A549 treated with AZD9567 at 1 μM for 4 hours (cell line): ENCODE measurements around the gene KLK4. TPM values are rescaled to one million over a fixed set of nuclear protein-coding genes. Genes with fewer than 3 reads are reported as not detected.

Source experiments
- total RNA-seq: library from RNA; stranded (reverse); fragments of 200-300 nt; extraction: Qiagen RNA extraction; gene quantifications from 5 replicates; pipeline ENCODE4 v1.2.3, GENCODE V29; 2022; ENCODE audit not compliant: insufficient read depth

The KLK4 gene, protein sequence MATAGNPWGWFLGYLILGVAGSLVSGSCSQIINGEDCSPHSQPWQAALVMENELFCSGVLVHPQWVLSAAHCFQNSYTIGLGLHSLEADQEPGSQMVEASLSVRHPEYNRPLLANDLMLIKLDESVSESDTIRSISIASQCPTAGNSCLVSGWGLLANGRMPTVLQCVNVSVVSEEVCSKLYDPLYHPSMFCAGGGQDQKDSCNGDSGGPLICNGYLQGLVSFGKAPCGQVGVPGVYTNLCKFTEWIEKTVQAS
- total RNA-seq, result 0.11 to 0.15 TPM in 2 of 5 replicates, not detected in the others

DNA sequence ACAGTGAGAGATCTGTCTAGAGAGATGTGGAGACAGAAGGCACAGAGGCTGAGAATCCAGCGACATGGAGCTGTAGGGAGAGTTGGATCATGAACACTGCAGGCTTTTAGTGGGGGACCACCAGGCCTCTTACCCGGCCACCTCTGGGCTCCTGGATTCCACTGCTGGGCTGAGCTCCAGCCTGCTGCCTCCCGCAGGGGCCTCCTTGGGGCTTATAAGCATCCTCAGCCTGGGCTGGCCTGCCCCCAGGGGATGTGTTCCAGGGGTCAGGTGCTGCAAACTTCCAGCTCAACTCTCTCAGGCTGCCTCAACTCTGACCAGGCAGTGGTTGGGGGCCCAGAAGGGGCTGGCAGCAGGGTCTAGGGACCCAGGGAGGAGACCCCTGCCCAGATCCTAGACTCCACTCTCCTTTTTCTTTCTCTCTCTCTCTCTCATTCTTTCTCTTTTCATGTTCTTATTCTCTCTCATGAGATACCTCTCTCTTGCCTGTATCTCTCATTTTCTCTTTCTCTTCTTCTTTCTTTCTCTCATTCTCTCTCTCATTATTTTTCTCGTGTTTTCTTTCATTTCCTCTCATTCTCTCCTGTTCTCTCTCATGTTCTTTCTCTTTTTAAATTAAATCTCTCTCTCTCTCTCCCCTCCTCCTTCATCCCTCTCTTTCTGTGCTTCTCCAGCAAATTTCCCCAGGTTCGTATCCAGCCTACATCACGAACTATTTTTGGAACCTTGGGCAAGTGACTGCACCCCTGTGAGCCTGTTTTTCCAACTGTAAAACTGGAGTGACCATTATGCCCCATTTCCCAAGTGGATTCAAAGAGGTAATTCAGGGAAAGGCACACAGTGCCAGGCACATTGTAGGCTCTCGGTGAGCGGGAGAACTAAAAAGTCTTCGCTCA, at the start of gene KLK4:
Gene KLK4, minus strand, starts transcription at position 190 of the 896 bp plus-strand sequence. CDS start 657 bp downstream, outside the sequence.

GRCh38 chr19:50952910-50953309, 41.7 kb upstream of the KLK4 start, which contains the start of gene KLK5:
Gene KLK5, minus strand, starts transcription at chr19:50953038. Its CDS starts 381 bp downstream, at chr19:50952657.

DNA sequence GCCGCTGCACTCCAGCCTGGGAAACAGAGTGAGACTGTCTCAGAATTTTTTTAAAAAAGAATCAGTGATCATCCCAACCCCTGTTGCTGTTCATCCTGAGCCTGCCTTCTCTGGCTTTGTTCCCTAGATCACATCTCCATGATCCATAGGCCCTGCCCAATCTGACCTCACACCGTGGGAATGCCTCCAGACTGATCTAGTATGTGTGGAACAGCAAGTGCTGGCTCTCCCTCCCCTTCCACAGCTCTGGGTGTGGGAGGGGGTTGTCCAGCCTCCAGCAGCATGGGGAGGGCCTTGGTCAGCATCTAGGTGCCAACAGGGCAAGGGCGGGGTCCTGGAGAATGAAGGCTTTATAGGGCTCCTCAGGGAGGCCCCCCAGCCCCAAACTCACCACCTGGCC, 38.1 kb downstream of the KLK4 start, which contains the start of gene KLK2:
Gene KLK2, plus strand, starts transcription at position 384 of the 400 bp plus-strand sequence. CDS start 35 bp downstream, outside the sequence.

Other genes starting within 250 kb of the KLK4 start
- gene SHANK1, start 191.6 kb downstream of the KLK4 start, total RNA-seq, result 0.09 to 0.53 TPM (median 0.15 TPM) in 4 of 5 replicates, not detected in the other
- 3.6 to 11.4 TPM (median 10.7 TPM) in 5 replicates for gene CLEC11A, start 188.0 kb downstream of the KLK4 start, total RNA-seq
- gene GPR32, start 140.9 kb downstream of the KLK4 start, total RNA-seq, result not detected in 5 replicates
- not detected in 5 replicates for gene ACP4, start 121.0 kb downstream of the KLK4 start, total RNA-seq
- 0.09 to 0.15 TPM in 2 of 5 replicates, not detected in the others for gene KLK1, start 87.6 kb downstream of the KLK4 start, total RNA-seq
- not detected in 5 replicates for gene KLK15, start 77.8 kb downstream of the KLK4 start, total RNA-seq
- not detected in 5 replicates for gene KLK3, start 56.5 kb downstream of the KLK4 start, total RNA-seq
- gene KLK2, start 38.0 kb downstream of the KLK4 start, total RNA-seq, result 0.16 to 0.24 TPM (median 0.21 TPM) in 4 of 5 replicates, not detected in the other
- gene KLK5, start 41.6 kb upstream of the KLK4 start, total RNA-seq, result not detected in 5 replicates
- gene KLK6, start 58.2 kb upstream of the KLK4 start, total RNA-seq, result 0.17 to 0.30 TPM (median 0.19 TPM) in 4 of 5 replicates, not detected in the other
- not detected in 5 replicates for gene KLK7, start 72.5 kb upstream of the KLK4 start, total RNA-seq
- not detected in 5 replicates for gene KLK8, start 90.2 kb upstream of the KLK4 start, total RNA-seq
- gene KLK10, start 108.3 kb upstream of the KLK4 start, total RNA-seq, result 0.21 to 0.34 TPM (median 0.28 TPM) in 4 of 5 replicates, not detected in the other
- gene KLK11, start 115.2 kb upstream of the KLK4 start, total RNA-seq, result not detected in 5 replicates
- not detected in 5 replicates for gene KLK12, start 123.6 kb upstream of the KLK4 start, total RNA-seq
- gene KLK13, start 153.7 kb upstream of the KLK4 start, total RNA-seq, result 0.10 to 0.22 TPM in 2 of 5 replicates, not detected in the others
- 0.17 to 0.57 TPM (median 0.33 TPM) in 4 of 5 replicates, not detected in the other for gene KLK14, start 171.5 kb upstream of the KLK4 start, total RNA-seq
- 4.8 to 15.0 TPM (median 12.6 TPM) in 5 replicates for gene CTU1, start 197.0 kb upstream of the KLK4 start, total RNA-seq
- gene SIGLEC9, start 213.5 kb upstream of the KLK4 start, total RNA-seq, result 0.05 TPM in 1 of 5 replicates, not detected in the others
- not detected in 5 replicates for gene SIGLEC7, start 230.9 kb upstream of the KLK4 start, total RNA-seq